Subcutaneous adipose tissue (tissue), 4 donors: ENCODE measurements around the gene PCSK5. TPM values are rescaled to one million over a fixed set of nuclear protein-coding genes. Genes with fewer than 3 reads are reported as not detected.

ENCODE experiments used
- total RNA-seq, 4 donors: library from RNA; depleted of rRNA; stranded (reverse); fragments of >200 nt; gene quantifications; one replicate each; pipeline ENCODE4 v1.1.0, GENCODE V29; 2016
- TF ChIP-seq, protein P1 (sequence below): fragments of 450-650 bp; IDR thresholded peaks from one replicate; pipeline ENCODE4 v1.5.1; 2016; ENCODE audit warnings: low read depth, mild to moderate bottlenecking, control low read depth, antibody characterized with exemption, moderate library complexity

PCSK5 gene
- total RNA-seq, 4 donors from 2014 or later, result 18.4 to 36.4 (median 20.1) TPM

DNA sequence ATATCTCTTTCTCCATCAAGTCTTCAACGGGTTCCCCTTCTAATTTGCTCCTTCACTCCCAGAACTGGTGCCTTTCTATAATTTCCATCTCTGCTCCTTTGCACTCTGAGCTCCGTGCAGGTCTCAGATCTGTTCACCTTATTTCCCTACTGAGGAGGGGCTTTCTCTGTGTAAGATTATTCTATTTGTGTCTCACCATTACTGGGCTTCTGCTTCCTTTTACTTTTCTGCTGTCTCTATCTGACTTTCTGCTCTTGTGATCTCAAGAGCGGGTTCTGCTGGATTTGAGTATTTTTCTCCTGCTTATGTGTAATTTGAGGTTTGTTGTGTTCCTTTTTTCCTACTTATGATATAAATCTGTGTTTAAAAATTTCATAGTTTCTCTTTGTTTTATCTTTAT lies 117.5 kb downstream of the PCSK5 start:
- TF ChIP-seq, protein P1, sequence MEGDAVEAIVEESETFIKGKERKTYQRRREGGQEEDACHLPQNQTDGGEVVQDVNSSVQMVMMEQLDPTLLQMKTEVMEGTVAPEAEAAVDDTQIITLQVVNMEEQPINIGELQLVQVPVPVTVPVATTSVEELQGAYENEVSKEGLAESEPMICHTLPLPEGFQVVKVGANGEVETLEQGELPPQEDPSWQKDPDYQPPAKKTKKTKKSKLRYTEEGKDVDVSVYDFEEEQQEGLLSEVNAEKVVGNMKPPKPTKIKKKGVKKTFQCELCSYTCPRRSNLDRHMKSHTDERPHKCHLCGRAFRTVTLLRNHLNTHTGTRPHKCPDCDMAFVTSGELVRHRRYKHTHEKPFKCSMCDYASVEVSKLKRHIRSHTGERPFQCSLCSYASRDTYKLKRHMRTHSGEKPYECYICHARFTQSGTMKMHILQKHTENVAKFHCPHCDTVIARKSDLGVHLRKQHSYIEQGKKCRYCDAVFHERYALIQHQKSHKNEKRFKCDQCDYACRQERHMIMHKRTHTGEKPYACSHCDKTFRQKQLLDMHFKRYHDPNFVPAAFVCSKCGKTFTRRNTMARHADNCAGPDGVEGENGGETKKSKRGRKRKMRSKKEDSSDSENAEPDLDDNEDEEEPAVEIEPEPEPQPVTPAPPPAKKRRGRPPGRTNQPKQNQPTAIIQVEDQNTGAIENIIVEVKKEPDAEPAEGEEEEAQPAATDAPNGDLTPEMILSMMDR, result no peak

DNA sequence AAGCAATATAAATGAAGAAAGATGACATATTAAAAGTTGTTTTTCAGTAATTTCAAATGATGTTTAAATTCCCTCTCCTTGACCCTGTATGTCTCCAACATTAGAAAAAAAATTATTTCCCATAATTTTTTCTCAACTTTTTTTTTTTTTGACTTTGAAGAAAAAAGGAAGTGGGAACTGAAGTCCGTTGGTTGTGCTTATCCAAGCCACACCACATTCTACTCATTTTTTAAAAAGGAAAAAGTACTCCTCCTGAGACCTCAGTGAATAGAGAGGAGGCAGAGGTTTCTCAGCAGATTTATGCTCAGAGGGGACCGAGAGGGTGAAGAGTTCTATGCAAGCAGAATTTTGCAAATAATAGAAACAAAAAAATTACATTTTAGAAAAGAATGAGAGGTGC lies 123.3 kb downstream of the PCSK5 start:
- TF ChIP-seq, protein P1, result no peak

DNA sequence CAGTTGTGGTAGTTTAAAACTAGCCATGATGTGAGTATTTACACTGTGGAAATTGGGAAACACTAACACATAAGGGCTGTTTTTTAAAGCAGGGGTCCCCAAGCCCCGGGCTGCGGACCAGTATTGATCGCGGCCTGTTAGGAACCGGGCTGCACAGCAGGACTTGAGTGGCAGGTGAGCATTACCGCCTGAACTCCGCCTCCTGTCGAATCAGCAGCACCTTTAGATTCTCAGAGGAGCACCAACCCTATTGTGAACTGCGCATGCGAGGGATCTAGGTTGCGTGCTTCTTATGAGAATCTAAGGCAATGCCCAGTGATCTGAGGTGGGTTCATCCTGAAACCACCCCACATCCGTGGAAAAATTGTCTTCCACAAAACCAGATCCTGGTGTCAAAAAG lies 127.8 kb downstream of the PCSK5 start:
- TF ChIP-seq, protein P1, result no peak

DNA sequence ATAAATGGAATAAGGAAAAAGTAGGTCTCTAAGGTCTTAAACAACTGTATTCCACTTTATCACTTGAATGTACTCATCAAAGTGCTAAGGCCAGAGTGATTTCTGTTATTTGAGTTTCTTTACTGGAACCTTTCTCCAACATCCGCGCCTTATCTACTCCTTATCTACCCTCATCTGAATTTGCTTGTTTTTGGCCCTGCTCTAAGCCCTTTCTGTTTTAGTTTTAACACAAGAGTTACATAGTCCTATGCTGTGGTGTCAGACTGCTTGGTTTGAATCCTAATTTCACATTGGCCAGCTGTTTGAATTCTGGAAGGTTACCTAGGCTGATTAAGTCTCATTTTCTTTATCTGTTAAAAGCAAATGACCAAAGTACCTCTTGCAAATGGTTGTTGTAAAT lies 128.3 kb downstream of the PCSK5 start:
- TF ChIP-seq, protein P1, result no peak

DNA sequence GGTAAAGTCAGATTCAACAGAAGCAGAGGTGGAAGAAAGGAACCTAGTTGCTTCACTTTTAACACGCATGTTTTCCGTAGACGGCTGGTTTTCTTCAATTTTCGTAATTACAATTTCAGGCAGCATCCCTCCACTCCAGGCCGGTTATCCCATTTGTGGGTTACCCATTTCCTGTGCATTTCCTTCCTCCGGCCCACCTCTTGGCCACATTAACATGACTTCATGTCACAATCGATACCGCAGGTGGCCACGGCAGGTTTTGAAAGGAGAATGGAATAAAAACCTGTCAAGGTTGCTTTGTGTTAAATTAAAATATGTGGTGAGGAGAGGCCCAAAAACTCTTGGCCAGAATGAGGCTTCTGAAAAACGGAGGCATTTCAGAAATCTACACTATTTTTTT lies 130.2 kb downstream of the PCSK5 start:
- TF ChIP-seq, protein P1, result no peak

DNA sequence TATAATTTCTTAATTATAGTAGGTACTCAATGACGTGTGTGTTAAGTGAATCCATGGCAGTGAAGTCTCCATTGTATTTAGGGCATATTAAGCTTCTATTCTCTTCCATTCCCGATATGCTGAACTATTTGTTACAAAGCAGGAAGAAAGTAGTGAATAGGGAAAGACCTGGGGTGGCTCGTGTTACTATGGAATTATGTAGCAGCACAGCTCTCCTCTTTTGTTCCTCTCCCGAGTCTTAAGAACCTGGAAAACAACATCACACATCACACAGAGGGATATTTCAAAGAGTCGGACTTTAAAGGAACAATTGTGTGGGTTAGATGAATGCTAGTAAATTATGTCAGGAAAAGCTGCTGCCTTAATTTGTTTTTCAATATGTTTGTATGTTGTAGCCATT lies 131.8 kb downstream of the PCSK5 start:
- TF ChIP-seq, protein P1, result no peak

DNA sequence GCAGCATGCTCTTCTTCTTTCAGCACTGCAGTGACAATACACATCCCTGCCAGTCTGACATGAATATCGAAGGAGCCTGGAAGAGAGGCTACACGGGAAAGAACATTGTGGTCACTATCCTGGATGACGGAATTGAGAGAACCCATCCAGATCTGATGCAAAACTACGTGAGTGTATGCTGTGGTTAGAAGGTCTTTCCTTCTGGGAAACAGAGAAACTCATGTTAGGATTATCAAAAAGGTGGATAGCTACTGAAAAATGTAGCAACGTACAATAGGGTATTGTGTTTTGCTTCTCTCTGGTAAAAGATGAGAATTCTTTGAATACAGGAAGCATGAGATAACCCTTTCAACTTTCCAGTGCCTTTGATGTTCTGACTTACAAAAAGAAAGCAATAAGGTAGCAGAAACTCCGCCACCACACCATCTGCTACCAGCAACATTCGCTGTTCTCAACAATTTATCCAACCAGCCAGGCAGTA lies 133.3 kb downstream of the PCSK5 start:
- TF ChIP-seq, protein P1, result no peak
